HepG2 (cell line): ENCODE results near the gene RBM43. TPM values are rescaled to one million over a fixed set of nuclear protein-coding genes. Genes with fewer than 3 reads are reported as not detected.

Experiments
- AGO2 ChIP-seq: fragments of 200-400 bp; formaldehyde crosslinking; optimal IDR thresholded peaks from 2 replicates; pipeline ENCODE3; 2017; ENCODE audit warnings: mild to moderate bottlenecking, low read depth, low read length, moderate library complexity
- CEBPB ChIP-seq: IDR thresholded peaks from 2 replicates; pipeline ENCODE4 v1.6.1; 2011; ENCODE audit warnings: low read depth, low read length, improper control_type of control experiment, borderline replicate concordance
- CREB3 ChIP-seq: sonication (generic); formaldehyde crosslinking; IDR thresholded peaks from 2 replicates; pipeline ENCODE4 v1.5.0; 2020; ENCODE audit warnings: missing genetic modification reagents
- ESRRA ChIP-seq: sonication (generic); formaldehyde crosslinking; IDR thresholded peaks from 2 replicates; pipeline ENCODE4 v1.5.1; 2020; ENCODE audit warnings: mild to moderate bottlenecking, low read depth, missing genetic modification reagents
- RARA ChIP-seq: IDR thresholded peaks from 2 replicates; pipeline ENCODE4 v1.6.1; 2016; ENCODE audit warnings: missing genetic modification reagents, missing compliant biosample characterization
- RFX5 ChIP-seq: IDR thresholded peaks from 2 replicates; pipeline ENCODE4 v1.6.1; 2011; ENCODE audit warnings: low read depth, low read length, improper control_type of control experiment
- RXRA ChIP-seq: sonication (generic); formaldehyde crosslinking; IDR thresholded peaks from 2 replicates; pipeline ENCODE4 v1.5.1; 2020; ENCODE audit warnings: missing genetic modification reagents
- SOX5 ChIP-seq: IDR thresholded peaks from 2 replicates; pipeline ENCODE4 v1.6.1; 2016; ENCODE audit warnings: borderline replicate concordance
- THAP8 ChIP-seq: sonication (generic); formaldehyde crosslinking; IDR thresholded peaks from 2 replicates; pipeline ENCODE4 v1.5.1; 2020; ENCODE audit warnings: missing genetic modification reagents, mild to moderate bottlenecking, borderline replicate concordance
- ZFP36 ChIP-seq: fragments of 150-350 bp; IDR thresholded peaks from 2 replicates; pipeline ENCODE4 v1.6.1; 2018; ENCODE audit warnings: borderline replicate concordance, low read length, low read depth; ENCODE audit not compliant: partially characterized antibody
- ZFX ChIP-seq: sonication (generic); formaldehyde crosslinking; IDR thresholded peaks from 2 replicates; pipeline ENCODE4 v1.4.0; 2020; ENCODE audit warnings: mild to moderate bottlenecking, low read depth, missing genetic modification reagents, moderate library complexity
- ZFYVE20 ChIP-seq: sonication (generic); formaldehyde crosslinking; IDR thresholded peaks from 2 replicates; pipeline ENCODE4 v1.8.0; 2023; ENCODE audit warnings: low read depth, mild to moderate bottlenecking, moderate library complexity, missing genetic modification reagents, borderline replicate concordance
- ZNF232 ChIP-seq: sonication (generic); formaldehyde crosslinking; IDR thresholded peaks from 2 replicates; pipeline ENCODE4 v1.4.0; 2020; ENCODE audit warnings: missing genetic modification reagents, borderline replicate concordance
- ZNF574 ChIP-seq: sonication (generic); formaldehyde crosslinking; IDR thresholded peaks from 2 replicates; pipeline ENCODE4 v1.4.0; 2020; ENCODE audit warnings: missing genetic modification reagents
- ZNF589 ChIP-seq: sonication (generic); formaldehyde crosslinking; conservative IDR thresholded peaks from 2 replicates; pipeline ENCODE4 v1.8.0; 2022; ENCODE audit warnings: mild to moderate bottlenecking, moderate library complexity, missing genetic modification reagents
- ZNF709 ChIP-seq: sonication (generic); formaldehyde crosslinking; IDR thresholded peaks from 2 replicates; pipeline ENCODE4 v1.5.0; 2020; ENCODE audit warnings: mild to moderate bottlenecking, missing genetic modification reagents
- ZSCAN5A ChIP-seq: sonication (generic); formaldehyde crosslinking; IDR thresholded peaks from 2 replicates; pipeline ENCODE4 v1.8.0; 2022; ENCODE audit warnings: mild to moderate bottlenecking, missing genetic modification reagents, borderline replicate concordance
- polyA plus RNA-seq, 8 experiments: library from polyadenylated mRNA; depleted of rRNA in 3 of 8; stranded (reverse) in 7 of 8; unstranded in 1 of 8; fragments of >200 nt; fragmentation: Illumina TruSeq in 4 of 8; extraction: Trizol in 4 of 8; gene quantifications; 2 replicates each; pipeline versions ENCODE4 v1.2.1 to v1.2.3, GENCODE V29; 2011 to 2016; ENCODE audit warnings: low read depth in 4 of 8, missing spikeins in 1 of 8, mixed read lengths in 1 of 8; ENCODE audit not compliant: insufficient read depth in 1 of 8
- total RNA-seq, 5 experiments: library from RNA; depleted of rRNA; stranded (reverse); fragments of >200 nt; fragmentation: Illumina TruSeq; extraction: Trizol; gene quantifications; 2 replicates each; pipeline ENCODE4 v1.2.3, GENCODE V29; 2016; ENCODE audit warnings: low read depth in 1 of 5
- TF ChIP-seq, protein P1 (sequence below): sonication (generic); formaldehyde crosslinking; IDR thresholded peaks from 2 replicates; pipeline ENCODE4 v1.4.0; 2020; ENCODE audit warnings: low read depth, mild to moderate bottlenecking, missing genetic modification reagents
- TF ChIP-seq, protein P2 (sequence below): sonication (generic); formaldehyde crosslinking; IDR thresholded peaks from 2 replicates; pipeline ENCODE4 v1.4.0; 2020; ENCODE audit warnings: missing genetic modification reagents, mild to moderate bottlenecking, borderline replicate concordance
- TF ChIP-seq, protein P3 (sequence below): sonication (generic); formaldehyde crosslinking; IDR thresholded peaks from 2 replicates; pipeline ENCODE4 v1.4.0; 2020; ENCODE audit warnings: mild to moderate bottlenecking, missing genetic modification reagents

RBM43 gene
- total and polyA plus RNA-seq, 2 of the 13 experiments (the other 11 are each of a cell fraction or from before 2014, with no cell fraction given): 0.31 to 0.70 TPM

DNA sequence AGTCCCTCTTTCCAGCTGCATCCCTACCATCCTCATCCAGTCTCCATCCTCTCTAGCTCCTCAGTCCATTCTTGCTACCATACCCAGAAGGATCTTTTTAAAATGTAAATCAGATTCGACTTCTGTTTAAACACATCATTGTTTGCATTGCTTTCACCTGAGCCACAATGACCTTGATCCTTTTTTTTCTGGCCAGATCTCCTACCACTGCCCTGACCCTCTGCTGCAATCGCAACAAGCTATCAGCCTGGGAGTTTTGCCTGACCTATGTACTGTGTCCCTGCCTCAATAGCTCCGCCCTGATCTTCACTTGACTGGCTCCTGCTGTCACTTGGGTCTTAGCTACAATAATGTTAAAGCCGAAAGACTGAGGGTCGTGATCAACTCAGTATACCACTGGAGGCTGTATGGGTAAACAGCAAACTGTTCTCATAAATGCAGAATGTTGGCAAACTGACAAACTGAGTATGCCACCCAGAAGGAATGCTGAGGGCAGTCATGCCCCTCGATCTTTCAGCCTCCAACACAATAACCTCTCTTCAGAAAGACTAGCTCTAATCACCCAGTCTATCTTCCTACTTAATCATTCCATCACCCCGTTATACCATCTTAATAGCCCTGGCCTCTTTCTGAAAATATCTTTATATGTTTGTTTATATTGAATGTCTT is 2.6 kb upstream of the RBM43 start (continued):
- TF ChIP-seq CEBPB: peak; percentile 67; the same call in 1 of the 2 replicates
- TF ChIP-seq ZFX (CRISPR knock-in tag): no peak
- TF ChIP-seq, protein P1, sequence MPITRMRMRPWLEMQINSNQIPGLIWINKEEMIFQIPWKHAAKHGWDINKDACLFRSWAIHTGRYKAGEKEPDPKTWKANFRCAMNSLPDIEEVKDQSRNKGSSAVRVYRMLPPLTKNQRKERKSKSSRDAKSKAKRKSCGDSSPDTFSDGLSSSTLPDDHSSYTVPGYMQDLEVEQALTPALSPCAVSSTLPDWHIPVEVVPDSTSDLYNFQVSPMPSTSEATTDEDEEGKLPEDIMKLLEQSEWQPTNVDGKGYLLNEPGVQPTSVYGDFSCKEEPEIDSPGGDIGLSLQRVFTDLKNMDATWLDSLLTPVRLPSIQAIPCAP (CRISPR knock-in tag): no peak
- TF ChIP-seq, protein P2, sequence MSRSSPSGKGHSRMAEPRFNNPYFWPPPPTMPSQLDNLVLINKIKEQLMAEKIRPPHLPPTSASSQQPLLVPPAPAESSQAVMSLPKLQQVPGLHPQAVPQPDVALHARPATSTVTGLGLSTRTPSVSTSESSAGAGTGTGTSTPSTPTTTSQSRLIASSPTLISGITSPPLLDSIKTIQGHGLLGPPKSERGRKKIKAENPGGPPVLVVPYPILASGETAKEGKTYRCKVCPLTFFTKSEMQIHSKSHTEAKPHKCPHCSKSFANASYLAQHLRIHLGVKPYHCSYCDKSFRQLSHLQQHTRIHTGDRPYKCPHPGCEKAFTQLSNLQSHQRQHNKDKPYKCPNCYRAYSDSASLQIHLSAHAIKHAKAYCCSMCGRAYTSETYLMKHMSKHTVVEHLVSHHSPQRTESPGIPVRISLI (CRISPR knock-in tag): peak; percentile 90
- TF ChIP-seq ZFP36: no peak
- TF ChIP-seq SOX5 (CRISPR knock-in tag): peak; percentile 28; the same call in 1 of the 2 replicates
- TF ChIP-seq ZFYVE20 (CRISPR knock-in tag): no peak
- no peak for TF ChIP-seq THAP8 (CRISPR knock-in tag)
- TF ChIP-seq CREB3 (CRISPR knock-in tag): no peak
- no peak for TF ChIP-seq ZNF709 (CRISPR knock-in tag)
- TF ChIP-seq, protein P3, sequence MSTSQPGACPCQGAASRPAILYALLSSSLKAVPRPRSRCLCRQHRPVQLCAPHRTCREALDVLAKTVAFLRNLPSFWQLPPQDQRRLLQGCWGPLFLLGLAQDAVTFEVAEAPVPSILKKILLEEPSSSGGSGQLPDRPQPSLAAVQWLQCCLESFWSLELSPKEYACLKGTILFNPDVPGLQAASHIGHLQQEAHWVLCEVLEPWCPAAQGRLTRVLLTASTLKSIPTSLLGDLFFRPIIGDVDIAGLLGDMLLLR: no peak
- no peak for TF ChIP-seq ZSCAN5A (CRISPR knock-in tag)
- TF ChIP-seq ZNF589: no peak
- no peak for TF ChIP-seq RFX5
- TF ChIP-seq ZNF574 (CRISPR knock-in tag): no peak
- TF ChIP-seq ESRRA (CRISPR knock-in tag): peak; percentile 61; the same call in 1 of the 2 replicates
- TF ChIP-seq AGO2: no peak
- TF ChIP-seq RXRA (CRISPR knock-in tag): no peak
- no peak for TF ChIP-seq ZNF232 (CRISPR knock-in tag)
- peak; percentile 54 for TF ChIP-seq RARA (CRISPR knock-in tag)
